Mesendoderm (in vitro differentiated cells): ENCODE data around the gene XPC.
"Not testable (repeated sequence)": the region's sequence is repeated elsewhere in the genome, so short reads cannot be mapped to it uniquely, and the experiment has no call there.

Experiments used
- DNase-seq: peaks from one replicate; pipeline ENCODE4 v3.0.0; 2013
- H2AK5ac ChIP-seq: 2 replicates; pipeline ENCODE4 v1.6.1; 2013; ENCODE audit warnings: low read length, inconsistent platforms
- H2BK120ac ChIP-seq: 2 replicates; pipeline ENCODE4 v1.6.1; 2013; ENCODE audit warnings: low read depth, mild to moderate bottlenecking, low read length, moderate library complexity, mixed read lengths
- H2BK15ac ChIP-seq: replicated peaks from 2 replicates; pipeline ENCODE4 v1.6.1; 2013; ENCODE audit warnings: low read depth, mild to moderate bottlenecking, moderate library complexity
- H2BK5ac ChIP-seq: 2 replicates; pipeline ENCODE4 v1.6.1; 2013; ENCODE audit warnings: low read length, inconsistent platforms
- H3K18ac ChIP-seq: 2 replicates; pipeline ENCODE4 v1.6.1; 2013; ENCODE audit warnings: mild to moderate bottlenecking, low read length, mixed read lengths
- H3K23ac ChIP-seq: one replicate; pipeline ENCODE4 v1.6.1; 2013; ENCODE audit warnings: low read length
- H3K27ac ChIP-seq: 2 replicates; pipeline ENCODE4 v1.5.1; 2013; ENCODE audit warnings: low read depth, mild to moderate bottlenecking, inconsistent platforms, low read length, moderate library complexity
- H3K27me3 ChIP-seq: 2 replicates; pipeline ENCODE4 v1.6.1; 2013; ENCODE audit warnings: low read length, control low read depth, mild to moderate bottlenecking, inconsistent platforms; ENCODE audit not compliant: insufficient read depth, poor library complexity
- H3K36me3 ChIP-seq: 2 replicates; pipeline ENCODE4 v1.6.1; 2013; ENCODE audit warnings: low read length, inconsistent platforms; ENCODE audit not compliant: control insufficient read depth, insufficient read depth
- H3K4ac ChIP-seq: one replicate; pipeline ENCODE4 v1.6.1; 2013; ENCODE audit warnings: low read depth, mild to moderate bottlenecking, low read length, moderate library complexity
- H3K4me1 ChIP-seq: 2 replicates; pipeline ENCODE4 v1.6.1; 2013; ENCODE audit warnings: low read depth, low read length, inconsistent platforms; ENCODE audit not compliant: control insufficient read depth
- H3K4me2 ChIP-seq: 2 replicates; pipeline ENCODE4 v1.6.1; 2013; ENCODE audit warnings: low read length
- H3K4me3 ChIP-seq: 2 replicates; pipeline ENCODE4 v1.5.1; 2013; ENCODE audit warnings: mild to moderate bottlenecking, low read length
- H3K56ac ChIP-seq: one replicate; pipeline ENCODE4 v1.6.1; 2013; ENCODE audit warnings: low read length
- H3K79me1 ChIP-seq: 2 replicates; pipeline ENCODE4 v1.6.1; 2013; ENCODE audit warnings: low read length, inconsistent platforms
- H3K79me2 ChIP-seq: 2 replicates; pipeline ENCODE4 v1.6.1; 2013; ENCODE audit warnings: mild to moderate bottlenecking, low read length; ENCODE audit not compliant: control insufficient read depth, insufficient read depth
- H3K9ac ChIP-seq: 2 replicates; pipeline ENCODE4 v1.6.1; 2013; ENCODE audit warnings: low read length, inconsistent platforms
- H4K5ac ChIP-seq: one replicate; pipeline ENCODE4 v1.6.1; 2013; ENCODE audit warnings: low read length
- H4K8ac ChIP-seq: one replicate; pipeline ENCODE4 v1.6.1; 2013; ENCODE audit warnings: low read depth, mild to moderate bottlenecking, control low read depth, low read length, moderate library complexity
- WGBS: extraction: QIAGEN DNeasy Blood & Tissue Kit; methylation state at CpG from one replicate; pipeline ENCODE4 v1.1.7; 2013; ENCODE audit warnings: low lambda C conversion rate, missing lambda C conversion rate; ENCODE audit not compliant: insufficient coverage; ENCODE audit errors: extremely low coverage; 5-methylcytosine and 5-hydroxymethylcytosine counted together

Gene XPC

DNA sequence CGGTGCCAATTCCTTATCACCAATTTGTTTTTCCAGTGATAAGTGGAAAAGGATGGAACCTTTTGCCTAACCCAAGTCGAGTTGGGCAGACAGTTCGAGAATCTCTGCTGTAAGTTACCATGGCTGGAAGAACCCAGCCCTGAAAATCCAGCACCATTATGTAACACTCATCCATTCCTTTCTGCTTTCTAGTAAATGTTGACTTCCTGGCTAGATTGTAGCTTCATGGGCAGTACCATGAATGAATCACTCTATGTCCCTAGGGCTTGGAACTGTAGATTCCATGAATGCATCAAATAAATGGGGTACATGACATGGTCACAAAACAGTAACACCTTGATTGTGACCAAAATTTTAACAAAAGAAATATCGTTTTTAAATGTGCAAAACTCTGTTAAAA, 67.7 kb downstream of the XPC start:
- no peak for DNase-seq
- WGBS: no CpG with 5 or more reads among the region's 4 CpGs
- no peak overlapping the region for H3K18ac ChIP-seq

DNA sequence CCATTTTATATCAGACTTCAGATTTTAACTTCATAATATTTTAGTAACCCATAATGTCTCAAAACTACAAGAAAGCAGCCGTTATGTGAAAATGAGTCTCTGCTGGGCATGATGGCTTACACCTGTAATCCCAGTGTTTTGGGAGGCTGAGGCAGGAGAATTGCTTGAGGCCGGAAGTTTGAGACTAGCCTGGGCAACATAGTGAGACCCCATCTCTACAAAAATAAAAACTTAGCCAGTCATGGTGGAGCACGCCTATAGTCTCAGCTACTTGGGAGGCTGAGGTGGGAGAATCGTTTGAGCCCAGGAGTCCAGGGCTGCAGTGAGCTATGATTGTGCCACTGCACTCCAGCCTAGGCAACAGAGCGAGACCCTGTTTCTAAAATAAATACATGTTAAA, 68.6 kb downstream of the XPC start:
- H3K4me1 ChIP-seq, H2AK5ac ChIP-seq, H3K27ac ChIP-seq, H3K36me3 ChIP-seq, DNase-seq, H2BK15ac ChIP-seq, H4K8ac ChIP-seq, H4K5ac ChIP-seq, H3K79me2 ChIP-seq, H2BK5ac ChIP-seq, H3K4me2 ChIP-seq, H3K23ac ChIP-seq, H3K18ac ChIP-seq, H3K4me3 ChIP-seq, H3K79me1 ChIP-seq, H3K27me3 ChIP-seq, H2BK120ac ChIP-seq, H3K56ac ChIP-seq, H3K4ac ChIP-seq, H3K9ac ChIP-seq: not testable (repeated sequence)
- WGBS: no CpG with 5 or more reads among the region's 5 CpGs

More for the DNA sequence above, 67.7 kb downstream of the XPC start:
- Histone ChIP-seq H3K23ac (no peak overlapping the region), H4K8ac (no peak overlapping the region), H3K27ac (no peak overlapping the region), H3K4me3 (no peak overlapping the region), H3K79me1 (no peaks in the 10 kb centered on the region), H3K56ac (no peak overlapping the region), H3K4me1 (no peaks in the 10 kb centered on the region), H2BK15ac (no peak overlapping the region), H3K4me2 (no peak overlapping the region), H3K9ac (no peak overlapping the region), H2BK120ac (no peak overlapping the region), H4K5ac (no peak overlapping the region), H3K79me2 (no peaks in the 10 kb centered on the region), H3K36me3 (no peaks in the 10 kb centered on the region), H2BK5ac (no peak overlapping the region), H3K27me3 (no peaks in the 10 kb centered on the region), H3K4ac (no peak overlapping the region), H2AK5ac (no peak overlapping the region)

DNA sequence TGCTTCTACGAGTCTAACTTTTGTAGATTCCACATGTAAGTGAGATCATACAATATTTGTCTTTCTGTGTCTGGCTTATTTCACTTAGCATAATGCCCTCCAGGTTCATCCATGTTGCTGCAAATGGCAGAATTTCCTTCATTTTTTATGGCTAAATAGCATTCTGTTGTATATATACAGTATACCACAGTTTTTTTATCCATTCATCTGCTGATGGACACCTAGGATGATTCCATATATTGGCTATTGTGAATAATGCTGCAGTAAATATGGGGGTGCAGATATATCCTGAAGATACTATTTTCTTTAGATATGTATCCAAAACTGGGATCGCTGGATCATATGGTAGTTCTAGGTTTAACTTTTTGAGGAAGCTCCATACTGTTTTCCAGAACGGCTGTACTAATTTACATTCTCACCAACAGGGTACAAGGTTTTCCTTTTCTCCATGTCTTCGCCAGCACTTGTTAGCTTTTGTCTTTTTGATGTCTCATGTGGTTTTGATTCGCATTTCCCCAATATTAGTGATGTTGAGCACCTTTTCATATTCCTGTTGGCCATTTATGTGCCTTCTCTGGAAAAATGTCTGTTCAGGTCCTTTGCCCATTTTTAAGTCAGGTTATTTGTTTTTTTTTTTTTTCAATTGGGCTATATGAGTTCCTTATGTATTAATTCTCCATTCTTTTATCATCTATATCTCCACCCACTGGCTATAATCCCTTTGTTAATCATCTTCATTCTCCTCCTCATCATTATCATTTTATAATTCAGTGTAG, 80.6 kb downstream of the XPC start:
- no peaks in the 10 kb centered on the region for H3K79me2 ChIP-seq
- no peak overlapping the region for H3K4ac ChIP-seq
- H3K9ac ChIP-seq: no peak overlapping the region
- no peaks in the 10 kb centered on the region for H3K4me1 ChIP-seq
- H2AK5ac ChIP-seq: no peak overlapping the region
- H3K23ac ChIP-seq: no peak overlapping the region
- no peaks in the 10 kb centered on the region for H3K27me3 ChIP-seq
- H3K36me3 ChIP-seq: no peaks in the 10 kb centered on the region
- H3K79me1 ChIP-seq: no peaks in the 10 kb centered on the region
- no peak overlapping the region for H2BK15ac ChIP-seq
- no peak overlapping the region for H3K27ac ChIP-seq
- H4K5ac ChIP-seq: no peak overlapping the region
- no peak overlapping the region for H3K4me2 ChIP-seq
- no peak overlapping the region for H2BK5ac ChIP-seq
- H3K18ac ChIP-seq: no peak overlapping the region
- no peak overlapping the region for H3K56ac ChIP-seq
- DNase-seq: no peak
- WGBS: no CpG with 5 or more reads among the region's 5 CpGs
- H3K4me3 ChIP-seq: no peak overlapping the region
- no peak overlapping the region for H4K8ac ChIP-seq
- H2BK120ac ChIP-seq: no peak overlapping the region

DNA sequence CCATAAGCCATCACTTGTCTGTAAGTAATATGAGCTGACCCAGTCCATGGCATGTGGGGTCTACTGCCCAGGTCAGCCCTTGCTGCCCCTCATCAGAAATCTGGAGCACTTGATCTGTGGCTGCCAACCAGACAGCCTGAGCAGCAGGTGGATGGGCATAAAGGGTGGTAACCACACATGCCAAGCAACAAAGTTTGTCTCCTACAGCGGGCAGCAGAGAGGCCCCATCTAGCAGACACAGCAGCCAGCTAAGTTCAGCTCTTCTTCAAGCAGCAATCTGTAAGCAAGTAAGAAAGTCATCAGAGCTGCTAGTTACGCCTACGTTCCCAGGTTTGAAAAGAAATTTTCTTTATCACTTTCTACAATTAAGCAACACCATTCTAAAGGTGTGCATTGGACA, 81.7 kb downstream of the XPC start:
- Histone ChIP-seq H3K23ac (no peak overlapping the region), H3K56ac (no peak overlapping the region), H3K4me3 (no peak overlapping the region), H2BK5ac (no peak overlapping the region), H4K5ac (no peak overlapping the region), H3K4me1 (no peaks in the 10 kb centered on the region), H2BK120ac (no peak overlapping the region), H3K36me3 (no peaks in the 10 kb centered on the region), H3K27me3 (no peaks in the 10 kb centered on the region), H3K9ac (no peak overlapping the region), H2BK15ac (no peak overlapping the region), H3K79me1 (no peaks in the 10 kb centered on the region), H2AK5ac (no peak overlapping the region), H3K18ac (no peak overlapping the region), H4K8ac (no peak overlapping the region), H3K27ac (no peak overlapping the region), H3K4me2 (no peak overlapping the region), H3K4ac (no peak overlapping the region), H3K79me2 (no peaks in the 10 kb centered on the region)
- no CpG with 5 or more reads among the region's 3 CpGs for WGBS
- no peak for DNase-seq
